Type B pancreatic cell (in vitro differentiated cells): ENCODE results near the gene MARK1. TPM values are rescaled to one million over a fixed set of nuclear protein-coding genes. Genes with fewer than 3 reads are reported as not detected.

Source experiments
- DNase-seq: peaks from one replicate; pipeline ENCODE4 v3.0.0; 2021; ENCODE audit warnings: mixed read lengths; ENCODE audit not compliant: unreplicated experiment; ENCODE audit errors: extremely low spot score
- H3K27ac Mint-ChIP-seq: 2 replicates; pipeline ENCODE4 v1.8.0; 2021; ENCODE audit warnings: mild to moderate bottlenecking, mixed read lengths
- H3K27me3 Mint-ChIP-seq: 2 replicates; pipeline ENCODE4 v1.8.0; 2021; ENCODE audit warnings: mixed read lengths
- H3K36me3 Mint-ChIP-seq: 2 replicates; pipeline ENCODE4 v1.8.0; 2021; ENCODE audit warnings: mixed read lengths
- H3K4me1 Mint-ChIP-seq: one replicate; pipeline ENCODE4 v1.8.0; 2021; ENCODE audit warnings: mixed read lengths; ENCODE audit not compliant: unreplicated experiment
- H3K4me3 Mint-ChIP-seq: 2 replicates; pipeline ENCODE4 v1.8.0; 2021; ENCODE audit warnings: mild to moderate bottlenecking, mixed read lengths
- H3K9me3 Mint-ChIP-seq: 2 replicates; pipeline ENCODE4 v1.8.0; 2021; ENCODE audit warnings: mixed read lengths
- CTCF ChIP-seq: fragments of 200-600 bp; sonication (generic); conservative IDR thresholded peaks from 2 replicates; pipeline ENCODE4 v1.5.0; 2021; ENCODE audit warnings: antibody characterized with exemption, mild to moderate bottlenecking
- total RNA-seq: library from RNA; stranded (reverse); gene quantifications from 2 replicates; pipeline ENCODE4 v1.2.1, GENCODE V29; 2021; ENCODE audit warnings: low replicate concordance

The MARK1 gene
- total RNA-seq, 1 donor from 2014 or later: 14.3 TPM

DNA sequence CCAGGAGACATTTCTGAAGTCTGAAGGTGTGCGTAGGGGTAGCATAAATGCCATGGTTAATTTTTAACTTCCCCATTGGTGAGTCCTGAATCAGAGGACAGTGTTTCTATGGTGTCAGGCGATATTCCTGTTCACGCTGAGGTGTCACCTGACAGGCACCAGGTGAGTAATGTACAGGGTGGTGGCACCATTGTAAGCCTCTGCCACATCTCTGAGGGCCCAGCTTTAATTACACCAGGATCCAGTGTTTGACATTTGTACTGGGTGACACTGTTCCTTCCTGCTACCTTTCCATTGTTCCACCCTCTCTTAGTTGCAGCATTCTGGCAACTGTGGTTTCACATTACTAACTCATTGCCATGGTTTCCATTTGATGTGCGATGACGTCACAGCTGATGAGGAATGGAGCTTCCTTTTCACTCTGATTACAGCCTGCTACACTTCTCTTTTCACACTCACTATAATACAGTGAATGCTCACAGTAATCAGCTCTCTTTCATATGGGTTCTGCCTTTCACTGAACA is 40.6 kb upstream of the MARK1 start:
- Mint-ChIP-seq H3K9me3 (peaks cover 14% of the 10 kb centered on the region), H3K4me1 (peaks cover 45% of the 10 kb centered on the region), H3K27me3 (no peaks in the 10 kb centered on the region), H3K27ac (peak overlapping the region; percentile 78), H3K36me3 (no peaks in the 10 kb centered on the region), H3K4me3 (no peak overlapping the region)
- DNase-seq: no peak
- no peak for TF ChIP-seq CTCF

DNA sequence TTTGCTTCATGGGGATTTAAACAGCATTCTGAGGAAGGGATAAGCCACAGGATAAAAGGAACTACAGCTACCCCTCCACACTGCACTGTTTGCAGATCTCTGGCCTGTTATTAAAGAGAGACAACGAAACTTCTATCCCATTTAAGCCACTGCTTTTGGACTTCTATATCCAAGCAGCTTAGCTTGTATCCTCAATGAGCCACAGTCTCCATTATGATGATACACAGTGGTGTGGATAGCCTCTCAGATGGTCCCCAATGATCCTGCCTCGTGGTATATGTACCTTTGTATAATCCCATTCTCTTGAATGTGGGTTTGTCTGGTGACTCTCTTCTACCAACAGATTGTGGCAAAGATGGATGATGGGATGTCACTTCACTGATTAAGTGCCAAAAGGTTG is 36.0 kb upstream of the MARK1 start:
- Mint-ChIP-seq H3K36me3 (no peaks in the 10 kb centered on the region), H3K27ac (no peak overlapping the region), H3K4me3 (no peak overlapping the region), H3K27me3 (no peaks in the 10 kb centered on the region), H3K9me3 (peaks cover 6% of the 10 kb centered on the region), H3K4me1 (peaks cover 20% of the 10 kb centered on the region)
- TF ChIP-seq CTCF: no peak
- DNase-seq: no peak

GRCh38 chr1:220497220-220497947 is 30.6 kb upstream of the MARK1 start:
- H3K27me3 Mint-ChIP-seq: no peaks in the 10 kb centered on the region
- H3K9me3 Mint-ChIP-seq: no peaks in the 10 kb centered on the region
- no peak overlapping the region for H3K27ac Mint-ChIP-seq
- H3K4me3 Mint-ChIP-seq: no peak overlapping the region
- no peak for TF ChIP-seq CTCF
- H3K36me3 Mint-ChIP-seq: no peaks in the 10 kb centered on the region
- peaks cover 10% of the 10 kb centered on the region for H3K4me1 Mint-ChIP-seq
- DNase-seq: no peak

DNA sequence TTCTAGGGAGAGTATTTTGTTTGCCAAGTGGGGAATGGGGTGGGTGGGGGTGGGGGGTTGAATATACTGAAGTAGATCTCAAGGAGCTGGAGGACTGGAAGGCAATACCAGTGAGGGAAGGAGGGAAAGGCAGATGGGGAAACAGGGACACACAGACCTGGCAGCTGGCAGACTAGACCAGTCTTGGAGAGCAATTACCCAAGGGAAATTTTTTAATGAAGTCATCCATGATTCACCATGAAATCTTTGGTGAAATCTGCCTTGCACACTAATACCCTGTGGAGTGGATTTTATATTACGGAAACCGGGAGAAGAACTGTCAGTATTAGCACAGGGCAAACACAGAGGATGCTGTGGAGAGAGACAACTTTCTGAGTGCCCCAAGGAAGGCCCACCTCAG is 29.7 kb upstream of the MARK1 start:
- H3K27me3 Mint-ChIP-seq: no peaks in the 10 kb centered on the region
- no peak overlapping the region for H3K27ac Mint-ChIP-seq
- peaks cover 10% of the 10 kb centered on the region for H3K4me1 Mint-ChIP-seq
- TF ChIP-seq CTCF: no peak
- no peaks in the 10 kb centered on the region for H3K36me3 Mint-ChIP-seq
- H3K4me3 Mint-ChIP-seq: no peak overlapping the region
- H3K9me3 Mint-ChIP-seq: no peaks in the 10 kb centered on the region
- DNase-seq: no peak

DNA sequence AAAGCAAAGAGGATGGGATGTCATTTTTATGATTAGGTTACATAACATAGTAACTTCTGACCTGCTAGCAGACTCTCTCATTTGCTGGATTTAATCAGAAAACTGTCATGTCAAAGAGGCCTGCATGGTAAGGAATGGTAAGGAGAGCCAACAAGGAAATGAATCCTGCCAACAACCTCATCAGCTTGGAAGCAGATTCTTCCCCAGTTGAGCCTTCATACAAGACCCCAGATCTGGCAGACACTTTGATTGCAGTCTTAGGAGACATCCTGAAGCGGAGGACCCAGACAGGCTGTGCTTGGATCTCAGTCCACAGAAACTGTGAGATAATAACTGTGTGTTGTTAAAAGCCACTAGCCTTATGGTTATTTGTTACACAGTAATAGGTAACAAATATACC is 27.6 kb upstream of the MARK1 start:
- Mint-ChIP-seq H3K27me3 (no peaks in the 10 kb centered on the region), H3K9me3 (no peaks in the 10 kb centered on the region), H3K4me3 (no peak overlapping the region), H3K27ac (no peak overlapping the region), H3K36me3 (no peaks in the 10 kb centered on the region), H3K4me1 (peaks cover 10% of the 10 kb centered on the region)
- TF ChIP-seq CTCF: no peak
- DNase-seq: no peak
